Measurements from ENCODE around the gene JPT2. TPM values are rescaled to one million over a fixed set of nuclear protein-coding genes. Genes with fewer than 3 reads are reported as not detected.

JPT2 gene
- total RNA-seq = 119 and 173 TPM in 2 replicates

GRCh38 chr16:1677942-1678499 is at the start of gene JPT2:
TSS of gene JPT2 (plus strand) at chr16:1678279. CDS start at chr16:1678313, 34 bp downstream.

GRCh38 chr16:1705688-1706385 is 27.8 kb downstream of the JPT2 start, which contains the start of gene MAPK8IP3:
TSS of gene MAPK8IP3 (plus strand) at chr16:1706195. CDS start at chr16:1706340, 145 bp downstream.

Other genes with a start within 250 kb of the JPT2 start
- not detected in 2 replicates for gene PERCC1, start 247.2 kb upstream of the JPT2 start, total RNA-seq
- gene CCDC154, start 233.7 kb upstream of the JPT2 start, total RNA-seq = 0.16 and 2.2 TPM in 2 replicates
- 90.0 and 174 TPM in 2 replicates for gene CLCN7, start 203.3 kb upstream of the JPT2 start, total RNA-seq
- 0.13 TPM in 1 of 2 replicates, not detected in the other for gene PTX4, start 189.3 kb upstream of the JPT2 start, total RNA-seq
- gene TELO2, start 184.9 kb upstream of the JPT2 start, total RNA-seq = 20.4 and 41.7 TPM in 2 replicates
- 1.6 and 4.4 TPM in 2 replicates for gene TMEM204, start 144.6 kb upstream of the JPT2 start, total RNA-seq
- gene IFT140, start 66.2 kb upstream of the JPT2 start, total RNA-seq = 8.5 and 35.9 TPM in 2 replicates
- gene CRAMP1, start 65.9 kb upstream of the JPT2 start, total RNA-seq = 8.5 and 10.3 TPM in 2 replicates
- 25.1 and 61.5 TPM in 2 replicates for gene MAPK8IP3, start 27.9 kb downstream of the JPT2 start, total RNA-seq
- 61.8 and 131 TPM in 2 replicates for gene NME3, start 93.3 kb downstream of the JPT2 start, total RNA-seq
- 4.7 and 7.7 TPM in 2 replicates for gene EME2, start 94.5 kb downstream of the JPT2 start, total RNA-seq
- gene MRPS34, start 94.9 kb downstream of the JPT2 start, total RNA-seq = 108 and 161 TPM in 2 replicates
- 37.5 and 99.8 TPM in 2 replicates for gene SPSB3, start 104.3 kb downstream of the JPT2 start, total RNA-seq
- gene NUBP2, start 104.7 kb downstream of the JPT2 start, total RNA-seq = 86.8 and 113 TPM in 2 replicates
- gene IGFALS, start 115.4 kb downstream of the JPT2 start, total RNA-seq = 0.25 TPM in 1 of 2 replicates, not detected in the other
- gene HAGH, start 148.5 kb downstream of the JPT2 start, total RNA-seq = 89.5 and 114 TPM in 2 replicates
- 77.9 and 83.8 TPM in 2 replicates for gene FAHD1, start 148.9 kb downstream of the JPT2 start, total RNA-seq
- gene MEIOB, start 193.9 kb downstream of the JPT2 start, total RNA-seq = 3.6 and 3.8 TPM in 2 replicates
- not detected in 2 replicates for gene HS3ST6, start 240.1 kb downstream of the JPT2 start, total RNA-seq

Measured in mesangial cell (primary cell).